IMR-90 (cell line): ENCODE results near the gene EVPL. TPM values are rescaled to one million over a fixed set of nuclear protein-coding genes. Genes with fewer than 3 reads are reported as not detected.

Source experiments
- ATAC-seq: fragments of 200-7000 bp; cut with Tn5 transposase; 2 replicates; pipeline ENCODE4 v1.9.1; 2020; ENCODE audit warnings: low read depth, mild to moderate bottlenecking, moderate library complexity
- BruUV-seq: library from RNA; stranded (reverse); fragments of 400-500 nt; replicated peaks from 2 replicates; lab custom pipeline; 2021; lab: Mats Ljungman, UMichigan
- CTCF ChIA-PET: fragments of 300-600 bp; formaldehyde crosslinking; extraction: SDS; loops from one replicate; lab custom pipeline; 2021; ENCODE audit warnings: antibody characterized with exemption; lab: Yijun Ruan, JAX
- POLR2A ChIA-PET: fragments of 300-600 bp; sonication (Branson Sonifier 250); formaldehyde crosslinking; loops from one replicate; lab custom pipeline; 2022; ENCODE audit warnings: antibody characterized with exemption; ENCODE audit not compliant: unreplicated experiment; lab: Charles Lee
- DNase-seq: peaks from one replicate; pipeline ENCODE4 v3.0.0; 2013
- H2AFZ ChIP-seq: replicated peaks from 2 replicates; pipeline ENCODE3; 2013; ENCODE audit warnings: low read length, mild to moderate bottlenecking; ENCODE audit not compliant: poor library complexity
- H2AK5ac ChIP-seq: 2 replicates; pipeline ENCODE4 v1.6.1; 2013; ENCODE audit warnings: low read depth, low read length, inconsistent platforms
- H2AK9ac ChIP-seq: replicated peaks from 2 replicates; pipeline ENCODE3; 2013; ENCODE audit warnings: mild to moderate bottlenecking, low read depth, low read length, moderate library complexity; ENCODE audit not compliant: poor library complexity
- H2BK120ac ChIP-seq: 2 replicates; pipeline ENCODE4 v1.6.1; 2013; ENCODE audit warnings: low read depth, low read length, inconsistent platforms
- H2BK15ac ChIP-seq: 3 replicates; pipeline ENCODE4 v1.6.1; 2013; ENCODE audit warnings: low read depth, low read length, inconsistent platforms
- H2BK20ac ChIP-seq: 2 replicates; pipeline ENCODE4 v1.6.1; 2013; ENCODE audit warnings: low read depth, mild to moderate bottlenecking, inconsistent platforms, low read length, moderate library complexity
- H2BK5ac ChIP-seq: 2 replicates; pipeline ENCODE4 v1.6.1; 2013; ENCODE audit warnings: mild to moderate bottlenecking, low read depth, low read length, inconsistent platforms; ENCODE audit not compliant: poor library complexity, severe bottlenecking
- H3K14ac ChIP-seq: replicated peaks from 2 replicates; pipeline ENCODE4 v1.6.1; 2013; ENCODE audit warnings: low read depth, low read length, inconsistent platforms
- H3K18ac ChIP-seq: 2 replicates; pipeline ENCODE4 v1.6.1; 2013; ENCODE audit warnings: low read depth, low read length, control low read depth
- H3K23ac ChIP-seq: 2 replicates; pipeline ENCODE4 v1.6.1; 2013; ENCODE audit warnings: low read depth, low read length, inconsistent platforms
- H3K27ac ChIP-seq: 2 replicates; pipeline ENCODE4 v1.5.1; 2013; ENCODE audit warnings: mild to moderate bottlenecking, control low read depth, low read length; ENCODE audit not compliant: insufficient read depth
- H3K27me3 ChIP-seq: 2 replicates; pipeline ENCODE4 v1.6.1; 2013; ENCODE audit warnings: low read length; ENCODE audit not compliant: control insufficient read depth, insufficient read depth
- H3K36me3 ChIP-seq: 2 replicates; pipeline ENCODE4 v1.6.1; 2013; ENCODE audit warnings: low read length, mixed read lengths; ENCODE audit not compliant: control insufficient read depth, insufficient read depth
- H3K4ac ChIP-seq: 2 replicates; pipeline ENCODE4 v1.6.1; 2013; ENCODE audit warnings: low read depth, low read length, inconsistent platforms
- H3K4me1 ChIP-seq: 2 replicates; pipeline ENCODE4 v1.6.1; 2013; ENCODE audit warnings: low read length, mixed read lengths; ENCODE audit not compliant: control insufficient read depth, insufficient read depth
- H3K4me2 ChIP-seq: 2 replicates; pipeline ENCODE4 v1.6.1; 2013; ENCODE audit warnings: low read depth, mild to moderate bottlenecking, control low read depth, low read length, moderate library complexity
- H3K4me3 ChIP-seq: 2 replicates; pipeline ENCODE4 v1.5.1; 2013; ENCODE audit warnings: low read depth, mild to moderate bottlenecking, control low read depth, low read length, moderate library complexity; ENCODE audit not compliant: insufficient read depth
- H3K56ac ChIP-seq: 2 replicates; pipeline ENCODE4 v1.6.1; 2013; ENCODE audit warnings: low read length, inconsistent platforms; ENCODE audit not compliant: insufficient read depth; ENCODE audit errors: extremely low read depth
- H3K79me1 ChIP-seq, 2 experiments: 2 replicates each; pipeline ENCODE4 v1.6.1; 2013; ENCODE audit warnings: low read length in 2 of 2, inconsistent platforms in 1 of 2, low read depth in 1 of 2
- H3K9ac ChIP-seq: 2 replicates; pipeline ENCODE4 v1.6.1; 2013; ENCODE audit warnings: low read depth, low read length, control low read depth
- H3K9me1 ChIP-seq: 2 replicates; pipeline ENCODE4 v1.6.1; 2013; ENCODE audit warnings: low read length, inconsistent platforms; ENCODE audit not compliant: insufficient read depth
- H3K9me3 ChIP-seq: 2 replicates; pipeline ENCODE4 v1.6.1; 2013; ENCODE audit warnings: low read length; ENCODE audit not compliant: control insufficient read depth, insufficient read depth
- H4K20me1 ChIP-seq: 2 replicates; pipeline ENCODE4 v1.6.1; 2013; ENCODE audit warnings: low read length, inconsistent platforms; ENCODE audit not compliant: insufficient read depth
- H4K5ac ChIP-seq: 2 replicates; pipeline ENCODE4 v1.6.1; 2013; ENCODE audit warnings: mild to moderate bottlenecking, low read depth, low read length, control low read depth
- H4K8ac ChIP-seq, 2 experiments: 2 replicates each; pipeline ENCODE4 v1.6.1; 2013; ENCODE audit warnings: low read depth in 2 of 2, low read length in 2 of 2, control low read depth in 1 of 2, inconsistent platforms in 1 of 2
- H4K91ac ChIP-seq: 2 replicates; pipeline ENCODE4 v1.6.1; 2013; ENCODE audit warnings: low read depth, low read length, inconsistent platforms; ENCODE audit not compliant: insufficient read depth
- BHLHE40 ChIP-seq: fragments of 150-350 bp; IDR thresholded peaks from 2 replicates; pipeline ENCODE4 v1.6.1; 2016; ENCODE audit warnings: mild to moderate bottlenecking, low read depth, low read length
- CEBPB ChIP-seq: IDR thresholded peaks from 2 replicates; pipeline ENCODE4 v1.6.1; 2012; ENCODE audit warnings: low read depth, low read length, improper control_type of control experiment
- CHD1 ChIP-seq: IDR thresholded peaks from 2 replicates; pipeline ENCODE4 v1.6.1; 2012; ENCODE audit warnings: low read depth, low read length, improper control_type of control experiment
- ELK1 ChIP-seq: fragments of 150-350 bp; IDR thresholded peaks from 2 replicates; pipeline ENCODE4 v1.6.1; 2016; ENCODE audit warnings: low read depth, mild to moderate bottlenecking, low read length, moderate library complexity, borderline replicate concordance
- MAFK ChIP-seq: IDR thresholded peaks from 2 replicates; pipeline ENCODE4 v1.6.1; 2012; ENCODE audit warnings: low read depth, low read length, improper control_type of control experiment
- MAZ ChIP-seq: IDR thresholded peaks from 2 replicates; pipeline ENCODE4 v1.6.1; 2012; ENCODE audit warnings: low read depth, mild to moderate bottlenecking, low read length, improper control_type of control experiment, moderate library complexity, borderline replicate concordance
- POLR2A ChIP-seq: IDR thresholded peaks from 2 replicates; pipeline ENCODE4 v1.6.1; 2012; ENCODE audit warnings: mild to moderate bottlenecking, low read depth, low read length
- RAD21 ChIP-seq: IDR thresholded peaks from 2 replicates; pipeline ENCODE4 v1.6.1; 2012; ENCODE audit warnings: low read length, improper control_type of control experiment
- RFX5 ChIP-seq: IDR thresholded peaks from 2 replicates; pipeline ENCODE4 v1.8.0; 2012; ENCODE audit warnings: low read depth, mild to moderate bottlenecking, low read length, moderate library complexity
- WGBS, 2 experiments: methylation state at CpG; one replicate each; pipeline versions ENCODE4 v1.1.5 to v1.1.7; 2013; ENCODE audit warnings: missing lambda C conversion rate in 2 of 2; ENCODE audit not compliant: insufficient read length in 1 of 2; ENCODE audit errors: extremely low coverage in 2 of 2; 5-methylcytosine and 5-hydroxymethylcytosine counted together
- dilution Hi-C: fragments of 300-500 bp; cut with HindIII; formaldehyde crosslinking; loops from one replicate; pipeline ENCODE4 v1.14.3; 2018; ENCODE audit warnings: low sequenced_read_pairs; ENCODE audit not compliant: unreplicated experiment
- in situ Hi-C: fragments of 300-500 bp; cut with MboI; formaldehyde crosslinking; loops from 3 replicates; pipeline ENCODE4 v1.14.3; 2019; ENCODE audit warnings: low sequenced_read_pairs, inconsistent platforms, mixed read lengths
- intact Hi-C: fragments of 100-400 bp; cut with micrococcal nuclease; formaldehyde crosslinking; loops from 2 replicates; pipeline ENCODE4 v1.10.0; 2022
- polyA plus RNA-seq, 3 experiments: library from polyadenylated mRNA; depleted of rRNA; stranded (reverse); fragments of >200 nt; gene quantifications; 2 replicates each; pipeline ENCODE4 v1.2.3, GENCODE V29; 2012; ENCODE audit warnings: low replicate concordance in 1 of 3
- total RNA-seq: library from RNA; depleted of rRNA; stranded (reverse); fragments of >200 nt; gene quantifications from 2 replicates; pipeline ENCODE4 v1.2.3, GENCODE V29; 2012
- TF ChIP-seq, protein P1 (sequence below): conservative IDR thresholded peaks from 2 replicates; pipeline ENCODE4 v1.5.1; 2012; ENCODE audit warnings: mild to moderate bottlenecking, low read depth, low read length, improper control_type of control experiment
- TF ChIP-seq, protein P2 (sequence below): fragments of 150-350 bp; IDR thresholded peaks from 2 replicates; pipeline ENCODE4 v1.6.1; 2017; ENCODE audit warnings: mild to moderate bottlenecking, antibody characterized with exemption, low read length, low read depth

The EVPL gene
- total and polyA plus RNA-seq, 2 of the 4 experiments (the other 2 are of a cell fraction) = not detected

- POLR2A ChIA-PET = no interaction called here
Observed at GRCh38 chr17:75959051-75959838, 67.9 kb downstream of the EVPL start.

More at GRCh38 chr17:75959051-75959838, 67.9 kb downstream of the EVPL start:
- intact Hi-C loops (no loop called here), in situ Hi-C loops (no loop called here), dilution Hi-C loops (no loop called here)
- 14% methylated on average over 2 of the region's 8 CpGs; no CpG with 5 or more reads in 1 of the 2 experiments for WGBS, 2 experiments
- Histone ChIP-seq H3K9me1 (no peaks in the 10 kb centered on the region; the same call in 1 of the 2 replicates), H2BK120ac (no peak overlapping the region), H3K27ac (no peak overlapping the region), H3K9me3 (no peaks in the 10 kb centered on the region), H2AK9ac (no peak overlapping the region), H2AK5ac (no peak overlapping the region), H3K9ac (no peak overlapping the region), H3K18ac (no peak overlapping the region), H3K14ac (no peak overlapping the region), H2BK5ac (no peak overlapping the region), H3K4ac (no peak overlapping the region), H3K23ac (no peak overlapping the region), H2AFZ (no peak overlapping the region), H4K8ac (no peak overlapping the region), H3K79me1 (peaks cover 22 to 44% of the 10 kb centered on the region in 2 experiments), H4K20me1 (peaks cover 4% of the 10 kb centered on the region; the same call in 1 of the 2 replicates), H3K4me2 (no peak overlapping the region), H2BK20ac (no peak overlapping the region), H4K5ac (no peak overlapping the region), H3K4me1 (0 out of 2 replicates have a peak, but pooled peaks cover 2% of the 10 kb centered on the region), H3K27me3 (no peaks in the 10 kb centered on the region), H3K56ac (no peak overlapping the region), H2BK15ac (no peak overlapping the region), H3K36me3 (peaks cover 18% of the 10 kb centered on the region), H3K4me3 (no peak overlapping the region), H4K91ac (no peak overlapping the region)
- no TSS peak for BruUV-seq
- DNase-seq (no peak), ATAC-seq (no peak)
- CTCF ChIA-PET = interaction anchor here (0.9 to 1.0 kb wide), 2 partner anchors 13 to 18 kb away, joined by 3 read pairs; partner anchors contain the start of gene FBF1
- TF ChIP-seq RFX5 = no peak
- TF ChIP-seq, protein P1, sequence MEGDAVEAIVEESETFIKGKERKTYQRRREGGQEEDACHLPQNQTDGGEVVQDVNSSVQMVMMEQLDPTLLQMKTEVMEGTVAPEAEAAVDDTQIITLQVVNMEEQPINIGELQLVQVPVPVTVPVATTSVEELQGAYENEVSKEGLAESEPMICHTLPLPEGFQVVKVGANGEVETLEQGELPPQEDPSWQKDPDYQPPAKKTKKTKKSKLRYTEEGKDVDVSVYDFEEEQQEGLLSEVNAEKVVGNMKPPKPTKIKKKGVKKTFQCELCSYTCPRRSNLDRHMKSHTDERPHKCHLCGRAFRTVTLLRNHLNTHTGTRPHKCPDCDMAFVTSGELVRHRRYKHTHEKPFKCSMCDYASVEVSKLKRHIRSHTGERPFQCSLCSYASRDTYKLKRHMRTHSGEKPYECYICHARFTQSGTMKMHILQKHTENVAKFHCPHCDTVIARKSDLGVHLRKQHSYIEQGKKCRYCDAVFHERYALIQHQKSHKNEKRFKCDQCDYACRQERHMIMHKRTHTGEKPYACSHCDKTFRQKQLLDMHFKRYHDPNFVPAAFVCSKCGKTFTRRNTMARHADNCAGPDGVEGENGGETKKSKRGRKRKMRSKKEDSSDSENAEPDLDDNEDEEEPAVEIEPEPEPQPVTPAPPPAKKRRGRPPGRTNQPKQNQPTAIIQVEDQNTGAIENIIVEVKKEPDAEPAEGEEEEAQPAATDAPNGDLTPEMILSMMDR = no peak
- TF ChIP-seq, protein P2, sequence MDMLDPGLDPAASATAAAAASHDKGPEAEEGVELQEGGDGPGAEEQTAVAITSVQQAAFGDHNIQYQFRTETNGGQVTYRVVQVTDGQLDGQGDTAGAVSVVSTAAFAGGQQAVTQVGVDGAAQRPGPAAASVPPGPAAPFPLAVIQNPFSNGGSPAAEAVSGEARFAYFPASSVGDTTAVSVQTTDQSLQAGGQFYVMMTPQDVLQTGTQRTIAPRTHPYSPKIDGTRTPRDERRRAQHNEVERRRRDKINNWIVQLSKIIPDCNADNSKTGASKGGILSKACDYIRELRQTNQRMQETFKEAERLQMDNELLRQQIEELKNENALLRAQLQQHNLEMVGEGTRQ = no peak
- TF ChIP-seq BHLHE40 = no peak
- no peak for TF ChIP-seq POLR2A
- TF ChIP-seq RAD21 = no peak
- no peak for TF ChIP-seq CEBPB
- no peak for TF ChIP-seq MAFK
- TF ChIP-seq MAZ = no peak
- TF ChIP-seq CHD1 = no peak
- no peak for TF ChIP-seq ELK1
